Fibroblast of peridontal ligament (primary cell): ENCODE data around the gene JAKMIP2.
"Not testable (repeated sequence)": the region's sequence is repeated elsewhere in the genome, so short reads cannot be mapped to it uniquely, and the experiment has no call there.

ENCODE experiments used
- DNase-seq: peaks from one replicate; pipeline ENCODE4 v3.0.0-alpha.2; 2010; ENCODE audit errors: extremely low read depth

The JAKMIP2 gene

GRCh38 chr5:147557876-147558745, 224.4 kb downstream of the JAKMIP2 start:
- peak; percentile 62 for DNase-seq

GRCh38 chr5:147555176-147555575, 227.4 kb downstream of the JAKMIP2 start:
- DNase-seq = no peak

DNA sequence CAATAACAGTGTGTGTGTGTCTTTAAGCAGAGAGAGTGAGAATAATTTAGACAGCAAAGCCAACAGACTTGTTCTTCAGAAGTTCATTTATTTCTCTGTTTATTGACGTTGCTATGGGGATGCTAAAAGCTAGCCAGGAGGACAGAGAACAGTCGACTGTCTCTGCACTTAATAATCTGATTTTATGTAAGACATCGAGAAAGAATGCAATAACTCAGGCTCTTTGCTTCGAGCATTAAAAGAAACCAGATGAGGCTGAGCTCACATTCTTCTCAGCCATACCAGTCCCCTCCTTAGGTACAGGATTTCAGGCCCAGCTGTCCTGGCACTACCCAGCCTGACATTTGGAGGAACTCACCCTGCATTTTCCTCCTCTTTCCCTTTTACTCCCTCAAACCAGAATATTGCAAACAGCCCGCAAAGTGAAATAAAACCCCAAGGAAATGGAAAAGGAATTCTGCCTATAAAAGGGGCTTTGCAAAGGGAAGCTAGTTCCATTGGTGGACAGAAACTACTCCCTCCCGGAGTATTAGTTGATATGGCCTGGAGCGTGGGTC, 228.2 kb downstream of the JAKMIP2 start:
- DNase-seq = peak; percentile 96

- DNase-seq = not testable (repeated sequence)
Measured at GRCh38 chr5:147553817-147554216, 228.7 kb downstream of the JAKMIP2 start.

DNA sequence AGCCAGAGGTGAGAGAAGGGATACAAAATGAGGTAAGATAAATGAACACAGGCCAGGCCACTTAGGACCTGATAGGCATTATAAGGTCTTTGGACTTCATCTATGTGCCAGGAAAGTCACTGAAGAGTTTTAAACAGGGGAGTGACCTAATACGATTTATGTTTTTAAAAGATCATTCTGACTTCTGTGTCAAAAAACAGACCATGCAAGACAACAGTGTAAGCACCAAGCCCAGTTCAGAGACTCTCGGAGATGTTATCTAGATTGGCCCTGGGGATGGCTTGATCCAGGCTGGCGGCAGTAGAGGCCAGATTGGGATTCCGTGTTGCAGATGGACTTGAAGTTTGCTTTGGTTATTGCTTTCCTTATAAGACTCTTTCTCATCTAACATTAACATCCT, 229.6 kb downstream of the JAKMIP2 start:
- no peak for DNase-seq

GRCh38 chr5:147551677-147552076, 230.9 kb downstream of the JAKMIP2 start:
- DNase-seq = no peak

GRCh38 chr5:147547730-147548129, 234.8 kb downstream of the JAKMIP2 start:
- DNase-seq = no peak

- no peak for DNase-seq
Measured at GRCh38 chr5:147544556-147544955, 238.0 kb downstream of the JAKMIP2 start.

DNA sequence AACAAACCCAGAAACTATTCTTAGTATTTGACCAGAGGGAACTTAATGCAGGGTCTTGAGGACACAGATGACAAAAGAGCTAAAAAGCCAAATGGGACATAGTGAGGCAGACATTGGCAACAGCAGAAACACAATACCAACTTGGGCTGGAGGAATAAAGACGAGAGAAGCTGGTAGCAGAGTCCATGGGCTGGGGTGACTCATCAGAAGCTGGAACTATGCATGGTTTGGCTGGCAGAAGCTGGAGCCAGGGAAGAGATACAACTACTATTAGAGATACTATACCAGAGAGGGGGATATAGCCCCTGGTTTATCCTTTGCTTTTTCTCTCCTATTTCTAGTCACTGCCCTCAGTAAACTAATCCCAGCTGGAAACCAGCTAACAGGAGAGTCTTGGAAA, 243.5 kb downstream of the JAKMIP2 start:
- peak; percentile 60 for DNase-seq

GRCh38 chr5:147538236-147538635, 244.3 kb downstream of the JAKMIP2 start:
- DNase-seq = no peak
